ENCODE results near the gene CCAR1. TPM values are rescaled to one million over a fixed set of nuclear protein-coding genes. Genes with fewer than 3 reads are reported as not detected.
"Not testable (repeated sequence)": the region's sequence is repeated elsewhere in the genome, so short reads cannot be mapped to it uniquely, and the experiment has no call there.

Gene CCAR1
- polyA plus RNA-seq, 1 experiment = 61.4 TPM

DNA sequence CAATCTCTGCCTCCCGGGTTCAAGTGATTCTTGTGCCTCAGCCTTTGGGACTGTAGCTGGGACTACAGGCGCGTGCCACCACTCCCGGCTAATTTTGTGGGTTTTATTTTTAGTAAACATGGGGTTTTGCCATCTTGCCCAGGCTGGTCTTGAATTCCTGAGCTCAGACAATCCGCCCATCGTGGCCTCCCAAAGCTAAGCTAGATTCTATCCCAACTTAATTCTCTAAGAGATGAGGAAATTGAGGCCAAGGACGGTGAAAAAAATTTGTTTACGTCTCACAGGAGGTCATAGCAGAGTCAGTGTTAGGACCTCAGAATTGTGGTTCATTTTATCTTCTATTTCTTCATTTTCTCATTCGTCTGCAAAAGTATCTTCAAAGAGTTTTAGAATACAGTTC lies 6.1 kb downstream of the CCAR1 start:
- CTCF ChIA-PET = no interaction called here
- no peak for DNase-seq (ENCODE audit: low read depth)
- Histone ChIP-seq H3K27me3 (ENCODE audit: control insufficient read depth, insufficient read depth, low read length) (no peaks in the 10 kb centered on the region), H3K36me3 (ENCODE audit: control insufficient read depth, insufficient read depth, low read length) (peaks cover 3% of the 10 kb centered on the region), H3K4me3 (ENCODE audit: low read depth, low read length) (no peak overlapping the region)
- POLR2A ChIA-PET = no interaction called here
- TF ChIP-seq, protein P1, sequence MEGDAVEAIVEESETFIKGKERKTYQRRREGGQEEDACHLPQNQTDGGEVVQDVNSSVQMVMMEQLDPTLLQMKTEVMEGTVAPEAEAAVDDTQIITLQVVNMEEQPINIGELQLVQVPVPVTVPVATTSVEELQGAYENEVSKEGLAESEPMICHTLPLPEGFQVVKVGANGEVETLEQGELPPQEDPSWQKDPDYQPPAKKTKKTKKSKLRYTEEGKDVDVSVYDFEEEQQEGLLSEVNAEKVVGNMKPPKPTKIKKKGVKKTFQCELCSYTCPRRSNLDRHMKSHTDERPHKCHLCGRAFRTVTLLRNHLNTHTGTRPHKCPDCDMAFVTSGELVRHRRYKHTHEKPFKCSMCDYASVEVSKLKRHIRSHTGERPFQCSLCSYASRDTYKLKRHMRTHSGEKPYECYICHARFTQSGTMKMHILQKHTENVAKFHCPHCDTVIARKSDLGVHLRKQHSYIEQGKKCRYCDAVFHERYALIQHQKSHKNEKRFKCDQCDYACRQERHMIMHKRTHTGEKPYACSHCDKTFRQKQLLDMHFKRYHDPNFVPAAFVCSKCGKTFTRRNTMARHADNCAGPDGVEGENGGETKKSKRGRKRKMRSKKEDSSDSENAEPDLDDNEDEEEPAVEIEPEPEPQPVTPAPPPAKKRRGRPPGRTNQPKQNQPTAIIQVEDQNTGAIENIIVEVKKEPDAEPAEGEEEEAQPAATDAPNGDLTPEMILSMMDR (IDR thresholded peaks at IDR 0.05; ENCODE audit: insufficient read depth, low read depth, low read length) = no peak

DNA sequence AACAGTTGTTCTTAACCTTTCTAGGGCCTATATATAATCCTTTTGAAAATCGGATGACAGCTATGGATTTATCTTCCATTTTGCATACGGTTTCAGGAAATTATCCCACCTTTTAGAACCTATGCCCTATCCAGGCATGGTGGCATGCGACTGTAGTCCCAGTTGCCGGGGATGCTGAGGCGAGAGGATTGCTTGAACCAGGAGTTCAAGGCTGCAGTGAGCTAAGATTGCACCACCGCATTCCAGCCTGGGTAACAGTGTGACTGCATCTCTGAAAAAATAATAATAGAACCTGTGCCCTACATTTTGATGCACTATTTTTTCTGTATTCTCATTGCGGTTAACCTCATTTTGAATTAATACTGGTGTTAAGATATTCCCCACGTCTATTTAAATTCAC lies 11.6 kb downstream of the CCAR1 start:
- POLR2A ChIA-PET = no interaction called here
- no peak for DNase-seq (ENCODE audit: low read depth)
- Histone ChIP-seq H3K27me3 (ENCODE audit: control insufficient read depth, insufficient read depth, low read length) (no peaks in the 10 kb centered on the region), H3K4me3 (ENCODE audit: low read depth, low read length) (no peak overlapping the region), H3K36me3 (ENCODE audit: control insufficient read depth, insufficient read depth, low read length) (peaks cover 6% of the 10 kb centered on the region)
- CTCF ChIA-PET = no interaction called here
- TF ChIP-seq, protein P1 (IDR thresholded peaks at IDR 0.05; ENCODE audit: insufficient read depth, low read depth, low read length) = no peak

DNA sequence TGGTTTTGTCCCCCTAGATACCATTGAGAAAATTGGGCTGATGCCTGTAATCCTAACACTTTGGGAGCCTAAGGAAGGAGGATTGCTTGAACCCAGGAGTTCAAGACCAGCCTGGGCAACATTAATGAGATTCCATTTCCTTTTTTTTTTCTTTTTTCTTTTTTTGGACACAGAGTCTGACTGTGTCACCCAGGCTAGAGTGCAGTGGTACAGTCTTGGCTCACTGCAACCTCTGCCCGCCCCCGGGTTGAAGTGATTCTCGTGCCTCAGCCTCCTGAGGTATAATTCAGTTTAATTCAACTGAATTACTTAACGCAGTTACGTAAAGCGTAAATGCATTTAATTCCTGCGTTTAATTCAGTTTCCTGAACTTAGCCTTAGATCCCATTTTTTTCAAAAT lies 13.3 kb downstream of the CCAR1 start:
- H3K36me3 ChIP-seq (ENCODE audit: control insufficient read depth, insufficient read depth, low read length) = peaks cover 8% of the 10 kb centered on the region
- ChIA-PET POLR2A (no interaction called here), CTCF (no interaction called here)
- no peak for DNase-seq (ENCODE audit: low read depth)
- TF ChIP-seq, protein P1 (IDR thresholded peaks at IDR 0.05; ENCODE audit: insufficient read depth, low read depth, low read length) = no peak
- no peaks in the 10 kb centered on the region for H3K27me3 ChIP-seq (ENCODE audit: control insufficient read depth, insufficient read depth, low read length)
- H3K4me3 ChIP-seq (ENCODE audit: low read depth, low read length) = no peak overlapping the region

DNA sequence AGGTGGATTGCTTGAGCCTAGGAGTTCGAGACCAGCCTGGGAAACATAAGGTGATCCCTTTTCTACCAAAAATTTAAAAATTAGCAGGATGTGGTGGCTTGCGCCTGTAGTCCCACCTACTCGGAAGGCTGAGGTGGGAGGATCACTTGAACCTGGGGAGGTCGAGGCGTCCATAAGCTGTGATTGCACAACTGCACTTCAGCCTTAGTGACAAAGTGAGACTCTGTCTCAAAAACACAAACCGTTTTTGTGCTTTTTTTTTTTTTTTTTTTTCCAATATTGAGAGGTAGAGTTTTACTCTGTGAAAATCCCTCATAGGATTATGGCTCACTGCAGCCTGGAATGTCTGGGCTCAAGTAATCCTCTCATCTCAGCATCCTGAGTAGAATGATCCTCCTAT lies 14.1 kb downstream of the CCAR1 start:
- ChIA-PET CTCF (no interaction called here), POLR2A (no interaction called here)
- DNase-seq (ENCODE audit: low read depth) = no peak
- H3K4me3 ChIP-seq (ENCODE audit: low read depth, low read length) = no peak overlapping the region
- TF ChIP-seq, protein P1 (IDR thresholded peaks at IDR 0.05; ENCODE audit: insufficient read depth, low read depth, low read length) = no peak
- no peaks in the 10 kb centered on the region for H3K27me3 ChIP-seq (ENCODE audit: control insufficient read depth, insufficient read depth, low read length)
- peaks cover 8% of the 10 kb centered on the region for H3K36me3 ChIP-seq (ENCODE audit: control insufficient read depth, insufficient read depth, low read length)

DNA sequence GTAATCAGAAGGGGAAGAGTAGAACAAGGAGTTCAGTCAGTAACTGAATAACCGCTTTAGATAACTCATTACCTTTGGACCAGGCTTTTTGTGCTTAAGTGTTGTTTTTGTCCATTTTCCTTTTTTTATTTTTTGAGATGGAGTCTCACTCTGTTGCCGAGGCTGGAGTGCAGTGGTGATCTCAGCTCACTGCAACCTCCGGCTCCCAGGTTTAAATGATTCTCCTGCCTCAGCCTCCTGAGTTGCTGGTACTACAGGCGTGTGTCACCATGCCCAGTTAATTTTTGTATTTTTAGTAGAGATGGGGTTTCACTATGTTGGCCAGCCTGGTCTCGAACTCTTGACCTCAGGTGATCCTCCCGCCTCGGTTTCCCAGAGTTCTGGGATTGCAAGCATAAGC lies 14.7 kb downstream of the CCAR1 start:
- H3K27me3 ChIP-seq (ENCODE audit: control insufficient read depth, insufficient read depth, low read length); DNase-seq (ENCODE audit: low read depth); H3K4me3 ChIP-seq (ENCODE audit: low read depth, low read length); POLR2A ChIA-PET; H3K36me3 ChIP-seq (ENCODE audit: control insufficient read depth, insufficient read depth, low read length); CTCF ChIA-PET: not testable (repeated sequence)

DNA sequence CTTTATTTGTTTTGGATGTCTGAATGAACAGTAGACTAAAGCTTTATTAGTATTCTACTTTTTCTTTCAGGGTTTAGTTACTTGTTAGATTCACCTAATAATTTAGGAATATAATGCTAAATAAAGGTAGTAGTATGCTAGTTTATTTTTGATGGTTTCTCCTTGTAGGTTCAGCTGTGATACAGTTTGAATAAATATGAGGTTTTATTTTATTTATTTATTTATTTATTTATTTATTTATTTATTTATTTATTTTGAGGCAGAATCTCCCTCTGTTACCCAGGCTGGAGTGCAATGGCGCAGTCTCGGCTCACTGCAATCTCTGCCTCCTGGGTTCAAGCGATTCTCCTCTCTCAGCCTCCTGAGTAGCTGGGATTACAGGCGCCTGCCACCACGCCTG lies 19.6 kb downstream of the CCAR1 start:
- POLR2A ChIA-PET; H3K4me3 ChIP-seq (ENCODE audit: low read depth, low read length); H3K27me3 ChIP-seq (ENCODE audit: control insufficient read depth, insufficient read depth, low read length); DNase-seq (ENCODE audit: low read depth): not testable (repeated sequence)
- CTCF ChIA-PET = interaction anchor here (0.6 kb wide), 1 partner anchor 24 kb away, joined by 5 read pairs; no protein-coding TSS in a partner anchor
- peaks cover 11% of the 10 kb centered on the region for H3K36me3 ChIP-seq (ENCODE audit: control insufficient read depth, insufficient read depth, low read length)
